Measurements from ENCODE around the gene ODAD3. TPM values are rescaled to one million over a fixed set of nuclear protein-coding genes. Genes with fewer than 3 reads are reported as not detected.

Gene ODAD3
- total RNA-seq, 1 experiment from 2014 or later = 0.52 TPM

GRCh38 chr19:11414544-11414943 is 20.4 kb downstream of the ODAD3 start:
- no peaks in the 10 kb centered on the region for H3K9me3 ChIP-seq (ENCODE audit: control insufficient read depth in 1 of 2, insufficient read depth in 1 of 2, low read depth in 1 of 2, low read length in 2 of 2)
- no peak for ATAC-seq
- no peak overlapping the region for H2AFZ ChIP-seq (ENCODE audit: low read depth, low read length, poor library complexity, severe bottlenecking)
- no TSS peak for BruUV-seq (replicated peaks)
- DNase-seq (ENCODE audit: low read depth, low spot score) = no peak
- H3K4me1 ChIP-seq (ENCODE audit: control insufficient read depth in 1 of 2, insufficient read depth in 2 of 2, low read length in 2 of 2) = peaks cover 7 to 18% of the 10 kb centered on the region in 2 experiments
- no peak overlapping the region for H3K4me3 ChIP-seq (replicated peaks in 1 of 2; ENCODE audit: low read depth in 1 of 2, low read length in 2 of 2)
- H3K9me2 ChIP-seq (ENCODE audit: insufficient read depth) = no peaks in the 10 kb centered on the region
- H3K27ac ChIP-seq (ENCODE audit: low read depth, low read length) = no peak overlapping the region
- H3K9ac ChIP-seq (ENCODE audit: low read length) = no peak overlapping the region
- H3K4me2 ChIP-seq (ENCODE audit: low read length) = no peak overlapping the region
- ChIA-PET CTCF (interaction anchor here (1.7 kb wide), 1 partner anchor 33 kb away, joined by 5 read pairs; no protein-coding TSS in a partner anchor), POLR2A (no interaction called here), RAD21 (ENCODE audit: low non-redundant PET in 1 of 2, low total read pairs in 2 of 2, uncharacterized antibody in 2 of 2, unreplicated experiment in 2 of 2) (no interaction called here)
- no peaks in the 10 kb centered on the region; the same call in 1 of the 2 replicates for H3K79me2 ChIP-seq (ENCODE audit: insufficient read depth, low read length)
- TF ChIP-seq EZH2phosphoT487 (IDR thresholded peaks at IDR 0.05; ENCODE audit: borderline replicate concordance) (no peak), SP1 (IDR thresholded peaks at IDR 0.05; ENCODE audit: low read depth) (no peak), CEBPB (IDR thresholded peaks at IDR 0.05; ENCODE audit: low read depth) (no peak), EZH2 (IDR thresholded peaks at IDR 0.05) (no peak), ELF1 (IDR thresholded peaks at IDR 0.05; ENCODE audit: borderline replicate concordance, low read depth) (no peak), POLR2A (IDR thresholded peaks at IDR 0.05; ENCODE audit: borderline replicate concordance, extremely low read depth, insufficient read depth, insufficient read length) (no peak), REST (IDR thresholded peaks at IDR 0.05; ENCODE audit: low read depth) (no peak), JUND (IDR thresholded peaks at IDR 0.05) (no peak), FOSL1 (IDR thresholded peaks at IDR 0.05; ENCODE audit: low read depth) (no peak), ZFX (IDR thresholded peaks at IDR 0.05) (no peak), ZBTB33 (IDR thresholded peaks at IDR 0.05; ENCODE audit: extremely low read depth, insufficient replicate concordance, low read length) (no peak), EGR1 (IDR thresholded peaks at IDR 0.05; ENCODE audit: low read depth) (no peak), ZNF274 (IDR thresholded peaks at IDR 0.05; ENCODE audit: low read depth, low read length) (no peak), MAX (IDR thresholded peaks at IDR 0.05) (no peak), ATF3 (IDR thresholded peaks at IDR 0.05) (no peak), RAD21 (IDR thresholded peaks at IDR 0.05; ENCODE audit: low read depth) (no peak), SIN3A (IDR thresholded peaks at IDR 0.05; ENCODE audit: low read depth) (no peak)
- intact Hi-C loops (cut with micrococcal nuclease) = no loop called here
- no peaks in the 10 kb centered on the region for H4K20me1 ChIP-seq (ENCODE audit: insufficient read depth)
- no peaks in the 10 kb centered on the region for H3K27me3 ChIP-seq (ENCODE audit: insufficient read depth, low read length)
- H3K36me3 ChIP-seq (ENCODE audit: control insufficient read depth in 1 of 2, insufficient read depth in 2 of 2, low read length in 2 of 2) = peaks cover 4 to 9% of the 10 kb centered on the region in 2 experiments; a peak in 3 of 4 replicates
